Cortex of kidney (tissue), 1 donor: ENCODE data around the gene RHBDF2.
"Not testable (repeated sequence)": the region's sequence is repeated elsewhere in the genome, so short reads cannot be mapped to it uniquely, and the experiment has no call there.

ENCODE experiments used
- DNase-seq: peaks from one replicate; lab custom pipeline; 2025; lab: John Stamatoyannopoulos, UW

The RHBDF2 gene

DNA sequence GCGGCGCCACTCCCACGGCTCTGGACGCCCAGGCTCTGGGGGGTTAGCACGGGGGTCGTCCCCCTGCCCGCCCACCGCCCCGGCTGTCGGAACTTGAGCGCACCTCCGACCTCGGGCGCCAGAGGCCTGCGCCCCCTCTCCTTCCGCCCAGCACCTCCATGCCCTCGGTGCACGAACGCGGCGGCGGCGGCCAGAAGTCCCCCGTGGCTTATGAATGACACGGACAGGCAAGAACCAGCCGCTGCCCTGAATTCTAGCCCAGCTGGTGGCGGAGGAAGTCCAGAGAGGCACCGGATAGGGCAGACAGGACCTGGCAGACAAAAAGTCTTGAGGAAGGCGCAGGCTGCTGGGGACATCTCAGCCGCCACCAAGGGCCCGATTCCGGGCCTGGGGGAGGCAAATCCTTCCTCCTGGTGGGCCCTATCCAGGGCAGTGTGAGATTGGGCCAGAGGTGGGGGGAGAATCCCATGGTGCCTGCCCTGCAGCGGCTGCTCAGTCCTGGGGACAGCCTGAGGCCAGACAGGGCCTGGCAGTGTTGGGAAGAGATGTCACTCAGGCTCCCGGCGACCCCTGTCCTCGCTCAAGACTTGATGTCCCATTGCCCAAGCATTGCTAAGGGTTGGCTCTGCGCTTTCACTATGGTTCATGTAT lies 37.2 kb upstream of the RHBDF2 start:
- DNase-seq, result no peak

DNA sequence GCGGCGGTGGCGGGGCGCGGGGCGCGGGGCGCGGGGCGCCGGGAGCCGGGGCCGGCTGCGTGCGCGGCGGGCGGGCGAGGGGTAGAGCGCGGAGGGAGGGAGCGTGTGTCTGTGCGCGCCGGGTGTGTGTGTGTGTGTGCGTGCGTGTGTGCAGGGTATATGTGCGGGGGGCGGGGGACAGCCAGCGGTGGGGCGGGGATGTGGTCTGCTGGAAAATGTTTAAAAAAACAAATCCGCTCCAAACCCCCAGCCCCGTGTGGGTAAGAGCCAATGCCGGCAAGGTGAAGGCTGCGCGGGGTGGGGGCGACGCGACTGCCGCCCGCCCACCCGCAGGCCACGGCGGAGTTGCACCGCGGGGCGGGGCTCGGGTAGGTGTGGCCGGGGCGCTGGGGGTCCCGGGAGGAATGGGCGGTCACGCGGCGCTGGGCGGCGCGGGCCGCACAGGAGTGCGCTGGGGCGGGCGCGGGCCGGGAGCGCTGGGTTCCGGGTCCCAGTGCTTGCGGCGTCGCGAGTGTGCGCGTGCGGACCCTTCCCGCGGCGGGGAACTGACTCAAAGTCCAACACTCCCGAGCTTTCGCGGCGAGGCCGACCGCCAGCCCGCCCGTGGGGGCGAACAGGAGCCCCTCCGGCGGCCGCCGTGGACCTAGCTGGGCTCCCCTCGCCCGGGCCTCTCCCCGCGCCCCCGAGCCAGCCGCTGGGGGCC lies 36.5 kb upstream of the RHBDF2 start, which contains the start of gene CYGB:
CYGB (minus strand) TSS at position 132 of the 703 bp plus-strand sequence. CDS start 167 bp downstream, outside the sequence.
- no peak for DNase-seq

DNA sequence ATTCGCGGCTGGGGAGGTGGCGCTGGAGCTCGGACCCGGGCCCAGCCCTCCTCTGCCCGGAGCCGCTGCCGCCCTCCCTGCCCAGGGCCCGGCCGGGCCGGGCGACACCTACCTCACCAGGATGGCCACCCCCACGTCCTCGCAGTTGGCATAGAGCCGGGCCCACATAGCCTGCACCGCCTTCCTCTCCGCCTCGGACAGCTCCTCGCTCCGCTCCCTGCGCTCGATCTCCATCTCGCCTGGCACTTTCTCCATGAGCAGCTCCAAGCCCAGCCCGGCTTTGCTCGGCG lies 36.0 kb upstream of the RHBDF2 start:
- no peak for DNase-seq

DNA sequence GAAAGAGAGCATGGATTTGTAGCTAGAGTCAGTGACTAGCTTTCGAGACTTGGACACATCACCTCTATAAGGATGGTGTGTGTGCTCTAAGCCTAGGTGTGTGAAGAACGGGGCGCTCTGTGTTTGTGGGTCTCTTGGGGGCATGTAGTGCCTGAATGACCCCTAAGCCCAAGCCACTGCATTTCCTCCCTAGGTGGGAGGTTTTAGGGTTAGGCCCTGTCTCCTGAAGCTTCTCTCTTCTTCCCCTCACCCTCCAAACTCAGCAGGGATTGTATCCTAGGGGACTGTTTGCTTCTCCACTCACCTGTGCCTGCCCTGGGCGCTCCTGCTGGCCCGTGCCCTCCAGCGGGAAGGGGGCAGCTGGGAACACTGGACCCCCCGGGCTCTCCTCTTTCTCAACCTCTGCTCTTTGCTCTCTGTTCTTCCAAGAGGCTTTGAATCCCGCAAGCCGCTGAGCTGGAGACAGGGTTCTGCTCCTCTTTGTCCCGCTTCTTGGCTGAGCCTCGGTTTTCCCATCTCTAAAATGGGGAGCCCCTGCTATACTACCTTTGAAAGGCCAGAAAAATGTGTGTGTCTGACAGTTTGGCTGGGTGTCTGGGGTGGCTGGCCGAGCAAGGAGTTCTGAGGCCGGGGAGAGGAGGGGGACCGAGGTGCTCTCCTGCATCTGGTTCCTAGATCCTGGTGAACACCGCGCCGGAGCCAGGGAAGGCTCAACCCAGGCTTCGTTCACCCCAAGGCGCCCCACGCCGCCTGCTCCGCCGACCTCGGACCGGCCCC lies 35.5 kb upstream of the RHBDF2 start:
- DNase-seq, result no peak

DNA sequence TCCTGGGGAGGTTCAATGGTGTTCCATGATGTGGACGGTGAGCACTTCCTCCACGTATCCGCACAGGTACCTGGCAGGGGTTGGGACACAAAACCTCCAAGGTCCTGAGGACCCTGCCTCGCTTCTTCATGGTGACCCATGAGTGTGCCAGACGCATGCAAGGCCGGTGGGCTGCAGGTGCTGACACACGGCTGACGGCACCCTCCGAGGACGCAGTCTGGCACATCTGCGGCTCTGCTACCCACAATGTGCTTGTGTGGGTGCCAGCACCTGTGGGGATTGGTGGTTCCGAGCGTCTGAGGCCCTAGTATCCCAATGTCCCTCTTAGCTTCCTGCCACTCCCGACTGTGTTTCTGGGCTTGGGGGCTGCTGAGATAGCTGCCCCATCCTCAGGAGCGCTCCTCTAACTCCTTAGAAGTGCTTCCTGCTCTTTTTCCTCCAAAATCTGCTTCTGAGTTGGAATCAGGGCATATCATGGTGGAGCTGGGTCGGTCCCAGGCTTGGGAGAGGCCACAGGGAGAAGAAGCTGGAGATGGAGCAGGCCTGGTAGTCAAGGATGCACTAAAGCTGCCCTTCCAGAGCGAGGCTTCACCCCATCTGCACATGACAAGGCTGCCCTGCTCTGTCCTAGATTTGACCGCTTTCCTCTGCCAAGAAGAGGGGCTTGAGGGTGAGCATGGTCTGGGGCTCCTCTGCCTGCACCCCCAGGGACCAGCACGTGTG lies 34.7 kb upstream of the RHBDF2 start:
- no peak for DNase-seq

DNA sequence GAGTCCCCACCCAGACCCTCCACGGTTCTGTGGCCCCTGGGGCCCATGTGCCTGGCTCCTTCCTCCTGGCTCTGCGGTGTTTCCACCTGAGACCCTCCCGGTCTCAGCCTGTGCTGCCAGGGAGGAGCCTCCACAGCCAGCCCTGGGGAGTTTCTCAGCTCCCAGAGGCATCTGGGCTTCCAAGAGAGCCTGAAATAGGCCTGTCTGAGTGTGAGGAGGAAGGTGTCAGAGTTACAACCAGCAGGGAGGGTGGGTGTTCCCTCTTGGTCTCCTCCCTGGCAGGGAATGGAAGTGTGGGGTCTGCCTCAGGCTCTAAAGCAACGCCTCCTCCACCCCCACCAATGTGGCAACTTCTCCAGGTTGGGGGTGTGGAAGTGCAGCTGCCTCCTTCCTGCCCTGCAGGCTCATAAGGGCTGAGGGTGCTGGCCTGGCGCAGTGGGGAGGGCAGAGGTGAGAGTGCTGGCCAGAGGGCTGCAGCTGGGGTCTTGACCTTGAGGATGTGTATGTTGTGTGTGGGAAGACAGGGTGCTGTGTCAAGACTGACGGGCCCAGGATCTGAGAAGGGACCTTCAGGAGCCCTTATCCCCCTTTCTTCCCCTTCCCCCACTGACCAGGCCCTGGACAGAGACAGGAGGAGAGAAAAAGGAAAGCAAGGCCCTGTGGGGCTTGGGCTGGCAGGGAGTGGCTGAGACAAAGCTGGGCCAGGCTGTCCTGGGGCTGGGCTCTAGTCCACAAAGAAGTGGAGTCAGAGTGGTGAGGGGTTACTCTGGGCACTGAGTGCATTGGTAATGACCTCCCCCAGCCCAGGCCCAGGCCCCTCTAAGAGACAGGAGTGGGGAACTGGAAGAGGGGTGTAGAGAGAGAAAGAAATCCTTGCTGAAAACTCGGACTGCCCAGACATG lies 33.9 kb upstream of the RHBDF2 start:
- DNase-seq, result no peak

DNA sequence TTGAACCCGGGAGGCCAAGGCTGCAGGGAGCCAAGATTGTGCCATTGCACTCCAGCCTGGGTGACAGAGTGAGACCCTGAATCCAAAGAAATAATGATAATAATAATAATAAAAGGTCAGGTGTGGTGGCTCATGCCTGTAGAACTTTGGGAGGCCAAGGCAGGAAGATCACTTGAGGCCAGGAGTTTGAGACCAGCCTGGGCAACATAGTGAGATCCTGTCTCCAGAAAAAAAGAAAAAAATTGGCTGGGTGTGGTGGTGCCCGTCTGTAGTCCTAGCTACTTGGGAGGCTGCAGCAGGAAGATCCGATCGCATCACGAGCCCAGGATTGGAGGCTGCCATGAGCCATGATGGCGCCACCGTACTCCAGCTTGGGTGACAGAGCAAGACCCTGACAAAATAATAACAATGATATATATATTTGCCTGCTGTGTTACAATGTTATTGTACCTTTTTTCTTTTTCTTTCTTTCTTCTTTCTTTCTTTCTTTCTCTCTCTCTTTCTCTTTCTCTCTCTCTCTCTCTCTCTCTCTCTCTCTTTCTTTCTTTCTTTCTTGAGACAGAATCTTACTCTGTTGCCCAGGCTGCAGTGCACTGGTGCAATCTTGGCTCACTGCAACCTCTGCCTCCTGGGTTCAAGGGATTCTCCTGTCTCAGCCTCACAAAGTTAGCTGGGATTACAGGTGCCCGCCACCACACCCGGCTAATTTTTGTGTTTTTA lies 32.6 kb upstream of the RHBDF2 start:
- DNase-seq, result not testable (repeated sequence)

DNA sequence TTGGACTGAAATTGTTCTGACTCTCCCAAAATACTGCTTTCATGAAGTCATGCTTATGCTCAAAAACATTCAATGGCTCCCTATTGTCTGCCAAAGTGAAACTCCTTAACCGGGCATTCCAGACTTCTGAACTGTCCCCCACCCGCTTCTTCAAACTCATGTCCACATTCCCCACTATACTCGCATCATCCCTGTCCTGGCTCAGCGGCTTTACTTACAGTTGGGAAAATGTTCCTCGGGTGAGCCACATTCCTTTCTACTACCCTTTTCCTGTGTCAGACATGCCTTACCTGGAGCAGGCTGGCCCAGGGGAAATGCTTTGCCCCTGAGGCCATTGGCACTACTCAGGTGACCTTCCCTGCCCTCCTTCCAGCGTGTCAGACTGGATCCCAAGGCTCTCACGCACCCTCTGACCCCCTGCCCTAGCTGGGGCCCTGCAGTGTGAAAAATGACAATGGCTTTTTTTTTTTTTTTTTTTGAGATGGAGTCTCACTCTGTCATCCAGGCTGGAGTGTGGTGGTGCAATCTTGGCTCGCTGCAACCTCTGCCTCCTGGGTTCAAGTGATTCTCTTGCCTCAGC lies 30.9 kb upstream of the RHBDF2 start:
- DNase-seq, result no peak

DNA sequence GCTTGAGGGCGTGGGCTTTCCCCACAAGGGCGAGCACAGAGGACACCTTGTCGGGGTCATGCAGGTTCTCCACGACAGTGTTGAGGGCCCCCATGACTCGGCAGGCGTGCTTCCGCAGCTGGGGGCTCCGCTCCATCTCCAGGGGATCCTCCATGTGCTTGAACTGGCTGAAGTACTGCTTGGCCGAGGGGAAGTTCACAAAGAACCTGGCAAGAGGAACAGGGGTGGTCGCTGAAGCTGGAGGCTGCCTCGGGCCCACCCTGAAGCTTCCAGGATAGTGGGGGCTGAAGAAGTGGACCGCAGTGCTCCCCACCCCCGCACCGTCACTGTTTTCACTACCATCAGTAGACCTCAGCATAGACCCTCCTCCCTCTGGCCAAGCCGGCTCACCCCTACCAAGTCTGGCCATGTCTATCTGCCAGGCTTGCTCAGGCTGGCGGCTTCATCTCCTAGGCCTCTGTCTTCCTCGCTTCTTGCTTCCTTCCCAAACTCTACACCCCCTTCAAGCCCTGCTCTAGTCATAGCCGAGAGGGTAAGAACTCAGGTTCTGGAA lies 30.3 kb upstream of the RHBDF2 start:
- DNase-seq, result no peak

DNA sequence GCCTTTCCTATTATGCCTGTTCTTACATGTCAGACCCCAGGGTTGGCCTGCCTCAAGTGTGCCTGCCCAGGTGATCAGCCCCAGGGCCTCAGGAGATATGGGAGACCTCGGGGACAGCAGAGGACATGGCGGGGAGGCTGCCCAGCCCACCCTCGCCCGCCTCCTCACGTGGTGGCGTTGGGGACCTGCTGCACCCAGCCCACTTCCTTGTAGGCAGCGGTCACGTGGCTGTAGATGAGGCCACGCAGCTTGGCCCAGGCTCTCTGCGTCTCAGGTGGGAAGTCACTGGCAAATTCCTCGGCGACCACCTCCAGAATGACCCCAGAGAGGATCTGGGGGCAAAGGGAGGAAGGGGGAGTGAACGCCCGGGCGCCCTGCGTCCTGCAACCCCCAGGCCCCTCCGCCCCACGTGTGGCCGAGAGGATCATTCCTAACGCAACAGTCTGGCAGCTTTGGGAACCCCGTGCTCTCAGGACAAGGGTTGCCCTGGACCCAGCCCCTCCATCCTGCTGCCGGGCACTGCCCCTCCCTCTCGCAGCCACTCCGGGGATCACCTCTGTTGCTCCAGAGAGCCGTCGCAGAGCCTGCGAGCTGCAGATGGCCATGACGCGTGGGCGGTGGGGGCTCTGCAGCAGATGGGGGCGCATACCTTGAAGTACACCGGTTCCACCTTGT lies 29.7 kb upstream of the RHBDF2 start:
- DNase-seq, result no peak

DNA sequence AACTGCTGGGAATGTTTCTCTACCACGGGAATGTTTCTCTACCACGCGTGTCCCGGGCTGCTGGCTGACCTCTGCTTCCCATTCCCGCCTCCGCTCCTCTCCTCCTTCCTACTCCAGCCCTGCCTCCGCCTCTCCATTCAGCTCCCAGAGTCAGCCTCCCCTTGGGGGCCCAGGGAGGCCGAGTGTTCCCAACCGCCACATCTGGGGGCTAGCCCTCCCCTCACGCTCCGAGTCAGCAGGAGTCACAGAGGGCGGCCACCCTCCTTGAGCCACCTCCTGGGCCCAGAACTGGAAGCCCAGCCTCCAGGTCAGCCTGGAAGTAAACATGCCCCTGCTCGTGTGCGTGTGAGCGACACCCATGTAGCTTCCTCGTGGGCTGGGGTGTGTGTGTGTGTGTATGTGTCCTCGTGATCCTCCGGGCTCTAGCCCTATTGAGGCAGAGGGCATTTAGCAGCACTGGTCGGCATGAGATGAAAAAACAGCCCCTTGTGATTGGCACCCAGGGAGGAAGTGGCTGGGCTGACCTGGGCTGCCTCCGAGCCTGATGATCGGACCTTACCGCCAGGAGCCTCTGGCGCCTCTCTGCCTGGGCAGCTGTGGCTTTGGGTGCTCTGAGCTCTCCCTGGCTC lies 29.0 kb upstream of the RHBDF2 start:
- no peak for DNase-seq

DNA sequence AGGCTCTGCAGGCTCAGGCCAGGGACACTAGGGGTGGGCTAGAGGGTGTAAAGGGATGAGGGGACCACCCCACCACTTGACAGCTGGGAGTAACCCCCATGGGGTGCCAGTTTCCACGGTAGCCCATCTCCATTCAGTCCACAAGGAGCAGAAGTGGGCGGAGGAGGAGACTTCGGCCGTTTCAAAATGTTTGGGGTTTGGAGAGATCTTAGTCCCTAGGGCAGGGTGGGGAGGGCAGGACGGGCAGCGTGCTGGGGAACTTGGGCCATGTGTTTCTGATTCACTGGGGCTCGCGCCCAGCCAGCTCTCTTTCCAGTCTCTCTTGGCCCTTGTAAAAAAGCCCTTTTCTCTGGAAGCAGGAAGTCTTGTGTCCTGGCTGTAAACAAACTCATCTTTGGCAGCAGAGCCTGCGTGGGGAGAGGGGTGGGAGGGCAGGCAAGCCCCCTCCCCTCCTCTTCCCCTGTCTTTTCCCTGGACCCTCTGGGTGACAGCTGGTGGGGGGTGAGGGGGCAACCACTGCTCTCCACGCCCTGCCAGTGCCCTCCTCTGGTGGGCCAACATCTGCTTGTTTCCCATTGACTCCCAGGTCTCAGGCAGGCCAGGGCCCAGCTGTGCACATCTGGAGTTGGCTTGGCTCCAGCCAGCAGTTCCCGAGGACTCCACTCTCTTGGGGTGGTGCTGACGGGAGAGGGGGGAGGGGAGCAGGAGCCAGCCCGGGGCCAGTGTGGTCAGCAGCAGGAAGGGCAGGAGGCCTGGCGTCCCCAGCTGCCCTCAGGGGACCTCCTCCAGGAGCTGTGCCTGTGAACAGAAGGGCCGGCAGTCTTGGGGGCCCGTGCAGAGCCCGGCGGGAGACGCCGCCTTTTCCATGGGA lies 28.2 kb upstream of the RHBDF2 start:
- no peak for DNase-seq

DNA sequence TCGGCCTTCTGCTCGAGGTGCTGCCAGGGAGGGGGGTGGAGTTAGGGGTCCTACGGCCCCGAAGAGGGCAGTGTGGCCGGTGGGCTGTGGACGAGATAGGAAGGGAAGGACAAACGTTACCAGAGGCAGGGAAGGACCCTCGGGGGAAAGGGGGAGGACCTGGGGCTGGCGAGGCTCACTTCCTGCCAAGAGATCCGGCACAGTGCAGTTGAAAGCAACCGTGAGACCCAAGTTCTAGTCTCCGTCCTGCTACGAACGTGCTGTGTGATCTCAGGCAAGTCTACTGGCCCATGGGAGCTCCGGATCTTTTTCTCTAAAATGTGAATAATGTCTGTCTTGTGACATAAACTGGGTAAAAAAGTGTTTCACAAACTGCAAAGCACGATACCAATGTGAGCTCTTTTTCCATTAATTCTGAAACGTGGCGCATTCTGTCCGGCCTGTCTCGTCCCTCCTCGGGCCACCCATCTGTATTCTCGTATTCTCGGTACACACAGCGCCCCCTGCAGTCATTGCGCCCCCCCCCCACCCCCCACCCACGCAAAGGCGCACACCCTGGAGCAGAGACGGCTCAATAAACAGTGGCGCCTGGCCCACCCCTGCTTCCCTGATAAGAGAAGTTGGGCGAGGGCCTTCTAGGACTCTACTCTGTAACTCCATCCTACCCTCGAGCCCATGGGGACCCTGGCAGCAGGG lies 27.5 kb upstream of the RHBDF2 start:
- DNase-seq, result no peak

DNA sequence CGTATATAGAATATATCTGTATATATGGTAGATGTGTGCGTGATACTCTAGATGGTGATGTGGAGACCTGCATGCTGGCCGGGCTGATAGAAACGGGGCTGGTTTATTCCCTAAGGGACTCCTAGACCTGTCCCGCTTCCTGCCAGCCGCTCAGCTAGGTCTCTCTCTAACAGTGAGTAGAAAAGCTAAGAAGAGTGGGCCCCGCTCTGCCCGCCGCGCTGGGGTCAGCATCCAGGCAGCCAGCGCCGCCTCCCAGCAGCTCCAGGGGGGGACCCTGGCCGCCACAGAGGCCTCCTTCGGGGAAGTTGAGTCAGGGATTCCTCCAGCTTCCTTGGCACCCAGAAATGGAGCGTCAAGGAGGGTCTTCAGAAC lies 26.9 kb upstream of the RHBDF2 start:
- DNase-seq, result no peak

DNA sequence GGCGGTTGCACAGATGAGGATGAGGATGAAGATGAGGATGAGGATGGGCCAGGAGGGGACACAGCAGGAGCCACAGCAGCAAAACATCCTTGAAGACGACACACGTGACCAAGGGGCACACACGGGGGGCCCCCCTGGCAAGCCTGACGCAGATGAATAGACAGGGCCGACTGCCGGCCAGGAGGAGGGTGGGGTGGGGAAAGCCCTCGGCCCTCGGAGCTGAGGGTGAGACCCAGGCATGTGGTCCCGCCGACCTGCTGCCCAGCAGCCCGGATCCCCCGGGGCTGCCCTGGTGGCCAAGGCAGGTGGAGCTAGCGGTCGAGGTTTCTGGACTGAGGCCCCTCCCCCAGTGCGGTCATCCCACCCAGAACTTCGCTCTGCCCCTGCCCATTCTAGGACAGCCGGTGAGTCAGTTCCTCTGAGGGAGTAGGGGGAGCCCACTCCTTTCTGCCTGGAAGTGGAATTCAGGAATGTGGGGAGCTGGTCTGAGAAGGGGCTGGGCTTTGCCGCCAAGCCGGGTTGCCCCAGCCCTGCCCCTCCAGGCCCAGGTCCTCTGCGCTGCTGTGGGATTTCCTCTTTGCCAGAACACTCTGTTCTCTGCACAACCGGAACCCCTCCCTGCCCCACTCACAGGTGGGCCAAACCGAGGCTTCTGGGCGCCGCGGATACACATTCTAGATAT lies 26.3 kb upstream of the RHBDF2 start:
- no peak for DNase-seq

DNA sequence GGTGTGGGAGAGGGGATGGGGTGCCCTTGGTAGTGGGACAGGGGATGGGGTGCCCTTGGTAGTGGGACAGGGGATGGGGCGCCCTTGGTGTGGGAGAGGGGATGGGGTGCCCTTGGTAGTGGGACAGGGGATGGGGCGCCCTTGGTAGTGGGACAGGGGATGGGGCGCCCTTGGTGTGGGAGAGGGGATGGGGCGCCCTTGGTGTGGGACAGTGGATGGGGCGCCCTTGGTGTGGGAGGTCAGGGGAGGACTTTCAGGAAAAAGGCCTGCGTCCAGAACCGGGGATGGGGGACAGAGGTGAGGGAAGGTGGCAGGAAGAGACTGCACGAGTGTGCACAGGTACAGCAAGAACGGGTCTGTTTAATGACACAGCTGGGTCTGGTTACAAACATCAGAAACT lies 25.8 kb upstream of the RHBDF2 start:
- DNase-seq, result not testable (repeated sequence)

DNA sequence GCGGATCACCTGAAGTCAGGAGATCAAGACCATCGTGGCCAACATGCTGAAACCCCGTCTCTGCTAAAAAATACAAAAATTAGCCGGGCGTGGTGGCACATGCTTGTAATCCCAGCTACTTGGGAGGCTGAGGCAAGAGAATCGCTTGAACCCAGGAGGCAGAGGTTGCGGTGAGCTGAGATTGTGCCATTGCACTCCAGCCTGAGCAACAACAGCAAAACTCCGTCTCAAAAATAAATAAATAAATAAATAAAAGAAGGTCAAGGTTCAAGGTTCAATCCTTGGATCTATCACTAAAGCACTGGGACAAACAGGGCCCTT lies 24.2 kb upstream of the RHBDF2 start:
- DNase-seq, result not testable (repeated sequence)
